Neural crest cell (in vitro differentiated cells): Measurements from ENCODE around the gene PRR7. TPM values are rescaled to one million over a fixed set of nuclear protein-coding genes. Genes with fewer than 3 reads are reported as not detected.

Experiments
- DNase-seq: peaks from one replicate; pipeline ENCODE4 v3.0.0; 2021; ENCODE audit warnings: low read depth, mixed read lengths, low spot score
- H3K27ac Mint-ChIP-seq: one replicate; pipeline ENCODE4 v1.8.0; 2021; ENCODE audit warnings: mild to moderate bottlenecking, mixed read lengths; ENCODE audit not compliant: unreplicated experiment
- H3K27me3 Mint-ChIP-seq: 2 replicates; pipeline ENCODE4 v1.8.0; 2021; ENCODE audit warnings: low read depth, mild to moderate bottlenecking, mixed read lengths
- H3K36me3 Mint-ChIP-seq: 2 replicates; pipeline ENCODE4 v1.8.0; 2021; ENCODE audit warnings: low read depth, mild to moderate bottlenecking, mixed read lengths
- H3K4me1 Mint-ChIP-seq: 2 replicates; pipeline ENCODE4 v1.8.0; 2021; ENCODE audit warnings: mixed read lengths
- H3K4me3 Mint-ChIP-seq: one replicate; pipeline ENCODE4 v1.8.0; 2021; ENCODE audit warnings: mild to moderate bottlenecking, mixed read lengths
- H3K9me3 Mint-ChIP-seq: 2 replicates; pipeline ENCODE4 v1.8.0; 2021; ENCODE audit warnings: mixed read lengths
- total RNA-seq: library from RNA; stranded (reverse); gene quantifications from 2 replicates; pipeline ENCODE4 v1.2.1, GENCODE V29; 2021
- TF ChIP-seq, protein P1 (sequence below): fragments of 200-600 bp; sonication (generic); conservative IDR thresholded peaks from 2 replicates; pipeline ENCODE4 v1.5.0; 2021; ENCODE audit warnings: antibody characterized with exemption, mild to moderate bottlenecking

The PRR7 gene
- total RNA-seq, 1 donor from 2014 or later, result 19.0 TPM

DNA sequence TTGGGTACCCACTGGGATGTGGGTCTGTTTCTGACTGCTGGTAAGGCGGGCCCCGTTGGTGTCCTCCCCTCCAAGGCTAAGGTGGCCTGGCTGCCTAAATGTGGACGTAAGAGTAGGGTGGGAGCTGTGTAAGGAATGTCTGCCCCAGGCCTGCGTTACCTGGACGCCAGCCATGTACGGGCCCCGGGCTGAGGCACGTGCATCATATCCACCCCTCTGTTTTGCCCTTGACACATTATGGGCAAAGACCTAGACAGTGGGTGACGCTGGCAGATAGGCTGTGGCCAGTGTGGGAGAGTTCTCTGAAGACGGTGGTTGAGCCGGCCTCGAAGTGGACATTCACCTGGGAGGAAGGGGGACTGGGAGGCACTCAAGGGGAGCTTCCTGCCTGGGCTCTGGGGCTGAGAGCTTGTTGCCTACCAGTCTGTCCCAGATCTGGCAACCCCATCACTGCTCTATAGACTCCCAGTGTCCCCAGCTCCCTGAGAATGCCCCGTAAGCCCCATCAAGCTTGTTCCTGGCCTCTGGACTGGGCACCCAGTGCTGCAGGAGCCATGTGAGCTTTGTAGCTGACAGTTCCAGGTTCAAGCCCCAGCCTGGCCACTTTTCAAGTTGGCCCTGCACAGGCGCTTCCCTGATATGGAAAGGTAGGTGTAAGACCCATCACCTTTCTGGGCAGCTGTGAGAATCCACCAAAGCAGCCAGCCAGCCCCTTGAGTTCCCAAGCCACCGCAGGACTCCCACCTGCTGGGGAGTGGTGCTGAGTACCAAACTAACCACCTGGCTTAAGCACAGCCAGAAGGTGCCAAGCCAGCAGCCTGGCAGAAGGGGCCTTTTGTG lies 3.2 kb upstream of the PRR7 start:
- Mint-ChIP-seq H3K27ac (no peak overlapping the region), H3K9me3 (no peaks in the 10 kb centered on the region), H3K4me3 (peak overlapping the region; percentile 88), H3K4me1 (peaks cover 33% of the 10 kb centered on the region), H3K27me3 (peaks cover 31% of the 10 kb centered on the region), H3K36me3 (peaks cover 9% of the 10 kb centered on the region)
- no peak for DNase-seq
- TF ChIP-seq, protein P1, sequence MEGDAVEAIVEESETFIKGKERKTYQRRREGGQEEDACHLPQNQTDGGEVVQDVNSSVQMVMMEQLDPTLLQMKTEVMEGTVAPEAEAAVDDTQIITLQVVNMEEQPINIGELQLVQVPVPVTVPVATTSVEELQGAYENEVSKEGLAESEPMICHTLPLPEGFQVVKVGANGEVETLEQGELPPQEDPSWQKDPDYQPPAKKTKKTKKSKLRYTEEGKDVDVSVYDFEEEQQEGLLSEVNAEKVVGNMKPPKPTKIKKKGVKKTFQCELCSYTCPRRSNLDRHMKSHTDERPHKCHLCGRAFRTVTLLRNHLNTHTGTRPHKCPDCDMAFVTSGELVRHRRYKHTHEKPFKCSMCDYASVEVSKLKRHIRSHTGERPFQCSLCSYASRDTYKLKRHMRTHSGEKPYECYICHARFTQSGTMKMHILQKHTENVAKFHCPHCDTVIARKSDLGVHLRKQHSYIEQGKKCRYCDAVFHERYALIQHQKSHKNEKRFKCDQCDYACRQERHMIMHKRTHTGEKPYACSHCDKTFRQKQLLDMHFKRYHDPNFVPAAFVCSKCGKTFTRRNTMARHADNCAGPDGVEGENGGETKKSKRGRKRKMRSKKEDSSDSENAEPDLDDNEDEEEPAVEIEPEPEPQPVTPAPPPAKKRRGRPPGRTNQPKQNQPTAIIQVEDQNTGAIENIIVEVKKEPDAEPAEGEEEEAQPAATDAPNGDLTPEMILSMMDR, result no peak

DNA sequence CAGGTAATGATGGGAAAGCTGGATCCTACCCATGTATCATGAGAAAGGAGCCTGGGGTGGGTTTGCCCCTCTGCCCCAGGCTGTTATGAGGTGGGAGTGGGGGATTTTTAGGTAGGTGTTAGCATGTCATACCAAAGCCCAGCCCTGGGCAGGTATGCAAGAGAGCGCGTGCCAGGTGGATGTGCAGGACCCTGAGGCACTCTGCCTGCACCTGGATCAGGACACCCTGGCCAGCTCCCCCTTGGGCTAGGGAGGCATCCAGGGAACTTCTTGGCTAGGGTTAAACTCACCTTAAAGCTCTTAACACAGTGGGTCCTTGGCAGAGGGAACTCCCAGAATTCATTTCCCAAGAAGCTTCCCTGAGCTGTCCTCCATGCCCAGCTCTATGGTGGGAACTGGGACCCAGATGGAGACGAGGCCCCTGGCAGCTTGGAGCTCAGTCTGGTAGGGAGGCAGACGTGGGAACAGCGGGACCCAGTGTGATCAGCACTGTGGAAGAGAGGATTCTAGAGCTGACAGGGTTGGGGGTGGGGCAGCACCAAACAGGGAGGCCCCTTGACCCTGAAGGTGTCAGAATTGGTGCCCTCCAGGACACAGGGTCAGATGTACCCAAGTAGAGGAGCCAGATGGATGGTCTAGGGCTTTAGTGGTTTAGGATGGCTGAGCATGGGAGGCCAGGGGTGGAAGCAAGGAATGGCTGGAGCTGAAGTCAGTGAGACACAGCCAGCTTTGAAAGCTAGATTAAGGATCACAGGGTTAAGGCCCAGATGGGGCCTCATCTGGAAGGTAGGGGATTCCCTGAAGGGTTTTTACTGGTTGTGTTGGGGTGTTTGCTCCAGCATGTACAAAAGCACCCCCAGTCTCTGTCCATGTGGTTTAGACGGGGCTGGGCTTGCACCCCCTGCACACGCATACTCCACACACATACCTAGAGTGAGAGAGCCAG lies 2.2 kb upstream of the PRR7 start:
- Mint-ChIP-seq H3K4me1 (peaks cover 43% of the 10 kb centered on the region), H3K27me3 (peaks cover 38% of the 10 kb centered on the region), H3K36me3 (peaks cover 7% of the 10 kb centered on the region), H3K9me3 (no peaks in the 10 kb centered on the region), H3K27ac (peak overlapping the region; percentile 87), H3K4me3 (peak overlapping the region; percentile 88)
- DNase-seq, result no peak
- TF ChIP-seq, protein P1, result no peak

DNA sequence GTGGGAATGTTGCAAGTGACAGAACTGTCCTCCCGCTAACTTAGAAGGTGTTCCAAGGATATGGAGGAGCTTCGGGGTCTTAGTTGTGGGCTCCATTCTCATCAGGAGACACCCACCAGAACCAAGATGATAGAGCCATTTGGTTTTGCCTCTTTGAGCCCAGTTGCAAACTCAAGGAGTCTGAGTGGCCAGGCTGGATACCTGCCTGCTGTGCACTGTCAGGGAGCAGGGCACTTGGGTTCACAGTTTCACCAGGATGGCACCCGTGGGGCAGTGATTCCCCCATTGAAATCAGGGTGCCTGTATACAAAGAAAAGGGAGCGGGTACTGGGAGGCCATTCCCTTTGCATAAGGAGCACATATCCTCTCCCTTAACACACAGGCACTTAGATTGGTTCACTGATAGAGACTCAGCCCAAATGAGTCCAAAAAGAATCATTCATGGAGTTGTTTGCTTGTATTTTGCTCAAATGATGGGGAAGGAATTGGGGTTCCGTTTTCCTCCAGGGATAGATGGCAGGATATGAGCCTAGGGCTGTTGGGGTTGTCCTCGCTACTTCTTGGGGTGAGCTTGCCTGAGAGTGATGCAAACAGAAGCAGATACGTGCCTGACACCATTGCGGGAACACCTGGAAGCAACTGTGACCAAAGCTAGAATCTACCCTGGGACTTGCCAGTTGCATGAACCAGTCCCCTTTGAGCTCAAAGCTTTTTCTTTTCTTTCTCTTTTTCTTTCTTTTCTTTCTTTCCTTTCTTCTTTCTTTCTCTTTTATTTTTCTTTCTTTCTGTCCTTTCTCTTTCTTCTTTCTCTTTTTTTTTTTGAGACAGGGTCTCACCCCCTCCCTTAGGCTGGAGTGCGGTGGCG lies 1.3 kb upstream of the PRR7 start:
- TF ChIP-seq, protein P1, result no peak
- Mint-ChIP-seq H3K4me3 (peak overlapping the region; percentile 88), H3K4me1 (peaks cover 50% of the 10 kb centered on the region), H3K9me3 (no peaks in the 10 kb centered on the region), H3K36me3 (peaks cover 3% of the 10 kb centered on the region), H3K27ac (peak overlapping the region; percentile 13), H3K27me3 (peaks cover 43% of the 10 kb centered on the region)
- DNase-seq, result no peak

DNA sequence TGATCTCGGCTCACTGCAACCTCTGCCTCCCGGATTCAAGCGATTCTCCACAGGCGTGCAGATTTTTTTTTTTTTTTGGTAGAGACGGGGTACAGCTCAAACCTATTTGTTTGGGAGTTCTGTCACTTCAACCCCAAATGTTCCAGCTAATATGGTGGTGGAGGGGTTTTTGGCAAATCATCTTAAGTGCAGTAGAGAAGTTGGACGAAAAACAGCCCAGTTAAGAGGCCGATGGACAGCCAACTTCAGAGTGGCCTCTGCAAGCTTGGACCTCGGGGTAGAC lies 756 bp upstream of the PRR7 start:
- Mint-ChIP-seq H3K4me1 (peaks cover 56% of the 10 kb centered on the region), H3K9me3 (no peaks in the 10 kb centered on the region), H3K36me3 (peaks cover 5% of the 10 kb centered on the region), H3K4me3 (peak overlapping the region; percentile 88), H3K27me3 (peaks cover 45% of the 10 kb centered on the region), H3K27ac (peak overlapping the region; percentile 13)
- TF ChIP-seq, protein P1, result no peak
- no peak for DNase-seq

DNA sequence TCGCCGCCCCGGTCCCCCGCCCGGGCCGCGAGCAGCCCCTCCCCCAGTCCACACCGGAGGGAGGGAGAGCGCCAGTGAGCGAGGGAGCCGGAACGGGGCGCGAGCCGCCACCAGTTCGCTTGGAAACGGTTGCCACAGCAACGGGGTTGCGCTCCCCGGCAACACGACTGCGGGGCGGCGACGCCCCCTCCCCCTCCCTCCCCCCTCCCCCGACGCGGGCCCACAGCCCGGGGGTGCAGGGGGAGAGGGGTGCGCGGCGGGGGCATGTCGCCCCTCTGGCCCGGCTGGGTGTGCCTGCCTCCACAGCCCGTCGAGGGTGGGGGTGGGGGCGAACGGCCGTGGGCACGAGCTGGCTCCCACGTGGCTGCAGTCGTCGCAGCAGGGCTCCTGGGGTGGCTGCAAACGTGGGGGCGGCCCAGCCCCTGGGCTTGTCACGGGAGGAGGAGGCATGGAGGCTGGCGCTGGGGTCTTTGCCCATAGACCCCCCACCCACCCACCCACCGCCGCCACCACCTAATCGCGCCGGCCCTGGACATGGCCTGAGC lies 524 bp downstream of the PRR7 start:
- peaks cover 55% of the 10 kb centered on the region for H3K4me1 Mint-ChIP-seq
- H3K27ac Mint-ChIP-seq, result no peak overlapping the region
- H3K27me3 Mint-ChIP-seq, result peaks cover 51% of the 10 kb centered on the region
- no peaks in the 10 kb centered on the region for H3K9me3 Mint-ChIP-seq
- peaks cover 6% of the 10 kb centered on the region for H3K36me3 Mint-ChIP-seq
- DNase-seq, result peak; percentile 70
- peak overlapping the region; percentile 93 for H3K4me3 Mint-ChIP-seq
- TF ChIP-seq, protein P1, result no peak
